ENCODE data around the gene ABTB1. TPM values are rescaled to one million over a fixed set of nuclear protein-coding genes. Genes with fewer than 3 reads are reported as not detected.
"Not testable (repeated sequence)": the region's sequence is repeated elsewhere in the genome, so short reads cannot be mapped to it uniquely, and the experiment has no call there.

The ABTB1 gene
- total RNA-seq, 1 donor from 2014 or later, result 61.7 TPM

- Histone ChIP-seq H3K4me1 (peaks cover 24 to 45% of the 10 kb centered on the region in 2 donors), H3K4me3 (no peak overlapping the region), H3K36me3 (no peaks in the 10 kb centered on the region), H3K27me3 (no peaks in the 10 kb centered on the region), H3K27ac (peak overlapping the region; percentile 85 to 94), H3K9me3 (no peaks in the 10 kb centered on the region)
- no peak for DNase-seq (ENCODE audit: low spot score in 2 of 2)
- no peak for TF ChIP-seq CTCF (IDR thresholded peaks at IDR 0.05)
- intact Hi-C loops (cut with DNase I), result loop anchor here (2.0 to 5.0 kb wide), 4 partner anchors 81 to 353 kb away; partner anchors contain the start of gene SEC61A1
Observed at GRCh38 chr3:127699416-127700300, 26.9 kb downstream of the ABTB1 start.

GRCh38 chr3:127700406-127700805 lies 27.7 kb downstream of the ABTB1 start:
- no peak for TF ChIP-seq CTCF (IDR thresholded peaks at IDR 0.05)
- H3K4me3 ChIP-seq, result no peak overlapping the region
- no peak for DNase-seq (ENCODE audit: low spot score in 2 of 2)
- no peaks in the 10 kb centered on the region for H3K9me3 ChIP-seq
- intact Hi-C loops (cut with DNase I), result no loop called here
- no peaks in the 10 kb centered on the region for H3K27me3 ChIP-seq
- H3K4me1 ChIP-seq, result peaks cover 24 to 45% of the 10 kb centered on the region in 2 donors
- peak overlapping the region in 1 of 2 donors; percentile 85 for H3K27ac ChIP-seq
- no peaks in the 10 kb centered on the region for H3K36me3 ChIP-seq

GRCh38 chr3:127701280-127701911 lies 28.6 kb downstream of the ABTB1 start:
- H3K27me3 ChIP-seq, result no peaks in the 10 kb centered on the region
- no peak overlapping the region for H3K4me3 ChIP-seq
- H3K9me3 ChIP-seq, result no peaks in the 10 kb centered on the region
- intact Hi-C loops (cut with DNase I), result no loop called here
- H3K36me3 ChIP-seq, result no peaks in the 10 kb centered on the region
- peaks cover 24 to 41% of the 10 kb centered on the region in 2 donors for H3K4me1 ChIP-seq
- peak overlapping the region in 1 of 2 donors; percentile 0 for H3K27ac ChIP-seq
- TF ChIP-seq CTCF (IDR thresholded peaks at IDR 0.05), result no peak
- DNase-seq (ENCODE audit: low spot score in 2 of 2), result no peak

- Histone ChIP-seq H3K4me1 (peaks cover 21 to 38% of the 10 kb centered on the region in 2 donors), H3K4me3 (no peak overlapping the region), H3K27ac (peak overlapping the region; percentile 0 to 51), H3K36me3 (no peaks in the 10 kb centered on the region), H3K9me3 (no peaks in the 10 kb centered on the region), H3K27me3 (no peaks in the 10 kb centered on the region)
- TF ChIP-seq CTCF (IDR thresholded peaks at IDR 0.05), result no peak
- no peak for DNase-seq (ENCODE audit: low spot score in 2 of 2)
- intact Hi-C loops (cut with DNase I), result no loop called here
Observed at GRCh38 chr3:127702151-127702578, 29.4 kb downstream of the ABTB1 start.

GRCh38 chr3:127704840-127705239 lies 32.1 kb downstream of the ABTB1 start:
- H3K27ac ChIP-seq; H3K9me3 ChIP-seq; H3K27me3 ChIP-seq; H3K36me3 ChIP-seq; H3K4me3 ChIP-seq; intact Hi-C loops (cut with DNase I): not testable (repeated sequence)
- DNase-seq (ENCODE audit: low spot score in 2 of 2), result peak in 1 of 2 donors; percentile 27
- H3K4me1 ChIP-seq, result peaks cover 8 to 25% of the 10 kb centered on the region in 2 donors

GRCh38 chr3:127706312-127706711 lies 33.6 kb downstream of the ABTB1 start:
- intact Hi-C loops (cut with DNase I), result no loop called here
- Histone ChIP-seq H3K27ac (peak overlapping the region; percentile 34 to 46), H3K4me3 (no peak overlapping the region), H3K9me3 (no peaks in the 10 kb centered on the region), H3K27me3 (no peaks in the 10 kb centered on the region), H3K4me1 (peaks cover 14 to 39% of the 10 kb centered on the region in 2 donors), H3K36me3 (no peaks in the 10 kb centered on the region)
- peak in 1 of 2 donors; percentile 62 for DNase-seq (ENCODE audit: low spot score in 2 of 2)
- no peak for TF ChIP-seq CTCF (IDR thresholded peaks at IDR 0.05)
